Limb (tissue), 2 donors: ENCODE data around the gene OR2T35.
"Not testable (repeated sequence)": the region's sequence is repeated elsewhere in the genome, so short reads cannot be mapped to it uniquely, and the experiment has no call there.

Experiments used
- DNase-seq, 2 donors: peaks; one replicate each; pipeline ENCODE4 v3.0.0-alpha.2; 2016; ENCODE audit errors: extremely low spot score in 2 of 2

OR2T35 gene, protein sequence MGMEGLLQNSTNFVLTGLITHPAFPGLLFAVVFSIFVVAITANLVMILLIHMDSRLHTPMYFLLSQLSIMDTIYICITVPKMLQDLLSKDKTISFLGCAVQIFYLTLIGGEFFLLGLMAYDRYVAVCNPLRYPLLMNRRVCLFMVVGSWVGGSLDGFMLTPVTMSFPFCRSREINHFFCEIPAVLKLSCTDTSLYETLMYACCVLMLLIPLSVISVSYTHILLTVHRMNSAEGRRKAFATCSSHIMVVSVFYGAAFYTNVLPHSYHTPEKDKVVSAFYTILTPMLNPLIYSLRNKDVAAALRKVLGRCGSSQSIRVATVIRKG

GRCh38 chr1:248645178-248645577 is at the start of gene OR2T35:
Gene OR2T35 (minus strand): TSS chr1:248645278. CDS start chr1:248639258, 6,020 bp downstream.
- not testable (repeated sequence) for DNase-seq

GRCh38 chr1:248691567-248692155 is 46.6 kb upstream of the OR2T35 start:
- no peak for DNase-seq

DNA sequence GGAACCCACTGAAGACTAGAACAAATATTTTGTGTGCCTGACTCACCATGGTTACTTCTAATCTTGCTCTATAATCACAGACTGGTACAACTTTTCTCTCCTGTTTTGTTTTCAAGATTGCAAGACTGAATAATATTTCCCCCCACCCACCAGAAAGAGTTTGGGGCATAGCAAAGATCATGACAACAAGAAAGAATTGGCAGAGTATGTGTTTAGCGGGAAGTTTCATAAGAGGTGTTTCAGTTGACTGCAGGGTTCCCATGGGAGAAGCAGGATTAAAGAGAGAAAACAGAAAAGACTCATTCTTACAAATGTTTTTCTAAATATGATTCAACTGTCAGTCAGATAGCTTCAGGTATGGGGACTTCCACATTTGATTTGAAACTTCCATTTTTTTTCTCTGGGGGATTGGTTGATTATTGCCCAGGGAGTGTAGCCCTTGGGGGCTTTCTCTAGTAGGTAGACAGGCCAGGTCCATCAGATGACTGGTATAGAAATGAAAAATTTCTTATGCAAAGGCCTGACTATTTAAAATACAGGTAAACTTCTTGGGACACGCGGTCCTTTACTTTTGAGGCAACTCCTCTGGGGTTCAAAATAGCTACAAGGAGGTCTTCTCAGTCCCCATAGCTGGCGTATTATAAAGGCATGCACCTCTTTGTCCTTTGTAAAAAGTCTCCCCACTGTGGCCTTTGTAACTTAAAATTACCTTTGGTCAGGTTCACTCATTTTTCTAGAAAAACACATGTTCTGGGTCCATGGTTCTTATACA is 43.6 kb upstream of the OR2T35 start:
- no peak for DNase-seq

DNA sequence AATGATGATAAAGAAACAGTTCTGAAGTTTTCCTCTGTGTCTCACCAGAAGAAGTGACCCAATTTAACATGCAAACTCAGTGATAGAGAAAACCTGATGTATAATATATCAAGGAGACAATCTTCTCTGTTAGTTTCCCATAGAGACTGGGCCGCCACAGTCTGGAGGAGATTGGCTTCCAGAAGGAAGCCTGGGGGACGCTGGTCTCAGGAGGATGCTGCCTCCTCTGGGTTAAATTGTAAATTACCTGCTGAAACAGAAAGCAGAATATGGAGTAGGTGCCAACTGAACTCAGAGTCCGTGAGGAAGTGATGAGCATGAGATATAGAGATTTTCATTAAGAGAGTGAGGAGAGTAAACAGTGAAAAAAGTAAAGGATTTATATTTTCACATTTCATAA is 41.7 kb upstream of the OR2T35 start:
- DNase-seq, result no peak

GRCh38 chr1:248681651-248682050 is 36.6 kb upstream of the OR2T35 start:
- no peak for DNase-seq

DNA sequence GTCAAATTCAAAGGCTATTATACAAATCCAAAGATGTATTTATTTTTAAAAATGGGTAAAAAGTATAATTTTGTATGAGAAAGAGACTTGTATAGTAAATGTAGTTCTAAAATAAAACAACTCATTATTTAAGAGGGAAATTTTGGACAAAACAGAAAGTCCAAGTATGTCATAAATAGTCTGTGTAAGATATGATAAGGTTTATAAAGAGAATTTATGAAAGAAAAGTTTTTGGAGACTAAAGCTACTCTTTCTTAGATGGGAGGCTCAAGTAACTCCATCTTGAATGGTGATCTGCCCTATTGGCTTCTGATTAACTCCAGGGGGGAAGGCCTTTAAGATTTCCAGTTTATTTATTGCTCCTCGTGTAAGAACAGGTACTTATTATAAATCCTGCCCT is 24.9 kb upstream of the OR2T35 start:
- DNase-seq, result no peak

GRCh38 chr1:248663453-248664328 is 18.6 kb upstream of the OR2T35 start:
- DNase-seq, result not testable (repeated sequence)

DNA sequence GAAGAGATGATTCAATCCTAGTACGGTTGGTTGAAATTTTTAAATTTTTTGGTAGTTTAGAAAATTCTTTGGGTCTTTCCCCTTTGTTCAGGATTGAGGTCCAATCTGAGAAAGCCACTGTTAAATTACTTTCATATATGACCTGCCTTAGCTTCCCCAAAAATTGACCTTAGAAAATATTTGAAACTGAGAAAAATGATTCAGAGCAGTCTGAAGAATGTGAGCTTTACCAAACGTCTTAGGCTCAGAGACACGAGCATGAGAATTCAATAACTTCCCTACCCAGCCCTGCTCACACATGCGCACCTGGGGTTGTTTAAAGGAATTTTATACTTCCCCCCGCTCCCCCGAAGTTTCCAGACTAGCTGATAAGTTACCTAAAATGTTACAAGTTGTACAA is 11.7 kb upstream of the OR2T35 start:
- not testable (repeated sequence) for DNase-seq

GRCh38 chr1:248655354-248655753 is 10.3 kb upstream of the OR2T35 start, which contains the start of gene OR2T27:
Gene OR2T27 (minus strand): TSS chr1:248655528. CDS start chr1:248650884, 4,644 bp downstream.
- not testable (repeated sequence) for DNase-seq

GRCh38 chr1:248648770-248649536 is 3.9 kb upstream of the OR2T35 start:
- not testable (repeated sequence) for DNase-seq

DNA sequence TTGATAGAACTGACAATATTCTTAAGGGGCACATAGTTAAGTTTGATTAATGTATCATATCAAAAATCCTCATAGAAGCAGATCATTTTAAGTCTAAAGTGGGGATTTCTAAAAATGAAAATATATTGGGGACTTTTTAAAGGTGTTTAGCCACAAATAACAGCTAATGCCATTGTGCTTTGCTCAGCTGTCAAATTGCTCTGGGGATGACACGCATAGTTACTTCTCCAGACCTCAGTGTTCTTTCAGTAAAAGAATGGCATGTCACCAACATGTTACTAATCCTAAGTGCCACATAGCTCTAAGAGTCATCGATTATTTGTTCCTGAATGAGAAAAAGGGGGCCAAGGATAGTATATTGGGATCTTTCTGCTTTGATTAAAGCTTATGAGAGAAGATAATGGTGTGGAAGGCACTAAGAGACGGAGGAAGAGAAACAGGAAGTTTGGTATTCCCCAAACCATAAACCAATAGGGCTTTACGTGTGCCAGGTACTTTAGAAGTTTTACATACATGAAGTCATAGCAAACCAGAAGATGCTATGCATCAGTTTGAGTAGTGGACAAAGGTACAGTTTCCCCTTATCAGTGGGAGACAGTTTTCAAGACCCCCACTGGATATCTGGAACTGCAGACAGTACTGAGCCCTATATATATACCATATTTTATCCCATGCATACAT is 2.0 kb downstream of the OR2T35 start:
- not testable (repeated sequence) for DNase-seq

DNA sequence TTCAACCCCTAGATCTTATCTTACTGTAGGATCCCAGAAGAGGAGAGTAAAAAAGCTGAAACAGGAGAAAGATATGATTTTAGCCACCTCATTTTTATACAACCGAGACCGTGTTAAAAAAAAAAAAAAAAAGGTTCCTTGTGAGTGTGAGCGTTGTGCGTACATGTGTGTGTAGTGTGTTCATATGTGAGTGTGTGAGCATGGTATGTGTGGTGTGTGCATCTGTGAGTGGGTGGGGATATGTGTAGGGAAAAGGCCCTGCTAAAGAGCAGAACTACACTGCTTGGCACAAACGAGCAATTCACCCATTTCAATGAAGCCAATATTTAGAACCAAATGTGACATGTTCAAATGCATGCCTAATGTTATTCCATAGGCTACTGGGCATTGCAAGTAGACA is 3.5 kb downstream of the OR2T35 start:
- DNase-seq, result not testable (repeated sequence)

DNA sequence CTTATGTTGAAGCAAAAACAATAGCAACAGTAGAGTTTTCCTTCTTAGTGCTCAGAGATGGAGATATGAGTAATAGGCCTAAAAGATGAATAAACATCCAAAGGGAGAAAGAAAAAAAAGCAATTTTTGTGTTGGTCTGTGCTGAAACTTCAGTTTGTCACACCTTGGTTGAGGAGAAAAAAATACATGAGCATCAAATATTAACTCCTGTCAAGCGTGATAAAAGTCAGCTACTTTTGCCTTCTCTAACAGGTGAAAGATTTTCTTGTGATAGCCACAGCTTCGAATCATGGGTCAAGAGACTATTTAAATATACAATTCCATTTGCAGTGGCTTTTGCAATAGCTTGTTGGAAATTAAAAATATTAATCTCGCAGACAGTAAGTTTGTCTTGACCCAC is 4.2 kb downstream of the OR2T35 start:
- DNase-seq, result not testable (repeated sequence)

DNA sequence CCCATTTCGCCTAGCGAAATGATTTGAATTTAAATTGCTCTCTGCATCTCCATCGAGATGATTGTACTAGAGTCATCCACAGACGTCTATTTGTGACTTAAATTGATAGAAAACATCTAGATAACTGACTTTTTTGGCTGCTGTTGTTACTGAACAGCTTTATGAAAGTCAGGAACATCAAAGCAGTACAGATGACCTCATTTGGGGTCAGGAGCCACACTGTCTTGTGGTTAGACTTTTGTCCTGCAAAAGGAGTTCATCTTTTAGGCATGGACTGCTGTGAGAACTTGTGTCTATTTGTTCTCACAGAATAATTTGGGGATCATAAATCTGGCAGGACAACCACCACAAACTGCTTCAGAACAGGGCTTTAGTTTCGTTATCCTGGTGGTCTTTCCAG is 5.4 kb downstream of the OR2T35 start:
- DNase-seq, result not testable (repeated sequence)

- not testable (repeated sequence) for DNase-seq
These were observed 8.5 kb downstream of the OR2T35 start for GRCh38 chr1:248636612-248637011.

- DNase-seq, result not testable (repeated sequence)
These were observed 10.1 kb downstream of the OR2T35 start, which contains the start of gene OR2T11 for GRCh38 chr1:248634991-248635390. Gene OR2T11 (minus strand): TSS chr1:248635091. CDS start chr1:248627128, 7,963 bp downstream.

DNA sequence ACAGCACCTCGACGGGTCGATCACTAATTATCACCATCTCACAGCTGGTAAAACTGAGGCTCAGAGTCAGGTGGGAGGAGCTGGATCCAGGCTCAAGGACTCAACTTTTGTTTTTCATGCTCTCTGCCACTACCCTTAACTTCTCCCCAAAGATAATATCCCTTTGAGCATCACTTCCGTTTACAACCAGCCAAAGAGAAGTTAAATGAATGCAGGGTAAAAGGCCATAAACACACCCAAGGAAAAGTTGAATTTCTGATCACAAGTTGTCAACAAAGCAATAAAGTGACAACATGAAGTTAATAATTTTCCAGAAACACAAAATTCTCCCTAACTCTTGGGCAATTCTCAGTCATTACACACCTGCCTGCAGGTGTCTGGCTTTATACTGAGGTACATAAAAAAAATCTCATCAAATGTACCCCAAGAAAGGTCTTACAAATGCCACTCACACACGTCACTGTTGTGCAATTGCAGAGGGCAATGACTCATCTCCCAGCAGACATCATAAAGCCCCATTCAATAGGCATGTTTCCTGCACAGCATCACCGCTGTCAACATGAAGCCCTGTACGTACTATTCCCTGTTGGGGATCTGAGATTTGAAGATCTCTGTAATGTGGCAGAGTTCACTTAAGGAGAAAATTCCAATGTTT is 13.6 kb downstream of the OR2T35 start:
- no peak for DNase-seq

GRCh38 chr1:248630551-248630950 is 14.5 kb downstream of the OR2T35 start:
- no peak for DNase-seq
